ENCODE data around the gene CD79B. TPM values are rescaled to one million over a fixed set of nuclear protein-coding genes. Genes with fewer than 3 reads are reported as not detected.
"Not testable (repeated sequence)": the region's sequence is repeated elsewhere in the genome, so short reads cannot be mapped to it uniquely, and the experiment has no call there.

CD79B gene
- total RNA-seq, 1 experiment from 2014 or later = 0.59 TPM

- TF ChIP-seq REST (IDR thresholded peaks at IDR 0.05; ENCODE audit: low read depth) (no peak), YY1 (IDR thresholded peaks at IDR 0.05; ENCODE audit: extremely low read depth, insufficient replicate concordance, low read depth, low read length) (peak; percentile 26), EZH2phosphoT487 (IDR thresholded peaks at IDR 0.05; ENCODE audit: borderline replicate concordance) (no peak), SRF (IDR thresholded peaks at IDR 0.05; ENCODE audit: low read depth) (no peak), SIN3A (IDR thresholded peaks at IDR 0.05; ENCODE audit: low read depth) (no peak), ELF1 (IDR thresholded peaks at IDR 0.05; ENCODE audit: borderline replicate concordance, low read depth) (no peak), SP1 (IDR thresholded peaks at IDR 0.05; ENCODE audit: low read depth) (no peak), ZFX (IDR thresholded peaks at IDR 0.05) (no peak)
- TF ChIP-seq, protein P1, sequence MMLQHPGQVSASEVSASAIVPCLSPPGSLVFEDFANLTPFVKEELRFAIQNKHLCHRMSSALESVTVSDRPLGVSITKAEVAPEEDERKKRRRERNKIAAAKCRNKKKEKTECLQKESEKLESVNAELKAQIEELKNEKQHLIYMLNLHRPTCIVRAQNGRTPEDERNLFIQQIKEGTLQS (IDR thresholded peaks at IDR 0.05) = no peak
- TF ChIP-seq, protein P2, sequence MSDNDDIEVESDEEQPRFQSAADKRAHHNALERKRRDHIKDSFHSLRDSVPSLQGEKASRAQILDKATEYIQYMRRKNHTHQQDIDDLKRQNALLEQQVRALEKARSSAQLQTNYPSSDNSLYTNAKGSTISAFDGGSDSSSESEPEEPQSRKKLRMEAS (IDR thresholded peaks at IDR 0.05) = no peak
Observed at GRCh38 chr17:63919311-63919723, 12.8 kb downstream of the CD79B start (continued).

- not testable (repeated sequence) for H3K9me2 ChIP-seq (ENCODE audit: insufficient read depth); H4K20me1 ChIP-seq (ENCODE audit: insufficient read depth); H3K4me1 ChIP-seq (ENCODE audit: control insufficient read depth in 1 of 2, insufficient read depth in 2 of 2, low read length in 2 of 2); H2AFZ ChIP-seq (ENCODE audit: low read depth, low read length, poor library complexity, severe bottlenecking); H3K4me3 ChIP-seq (replicated peaks in 1 of 2; ENCODE audit: low read depth in 1 of 2, low read length in 2 of 2); ATAC-seq; H3K9me3 ChIP-seq (ENCODE audit: control insufficient read depth in 1 of 2, insufficient read depth in 1 of 2, low read depth in 1 of 2, low read length in 2 of 2); H3K27ac ChIP-seq (ENCODE audit: low read depth, low read length); H3K27me3 ChIP-seq (ENCODE audit: insufficient read depth, low read length); H3K36me3 ChIP-seq (ENCODE audit: control insufficient read depth in 1 of 2, insufficient read depth in 2 of 2, low read length in 2 of 2); DNase-seq (ENCODE audit: low read depth, low spot score); H3K79me2 ChIP-seq (ENCODE audit: insufficient read depth, low read length); BruUV-seq (replicated peaks); H3K9ac ChIP-seq (ENCODE audit: low read length); H3K4me2 ChIP-seq (ENCODE audit: low read length)
- ChIA-PET RAD21 (ENCODE audit: low non-redundant PET in 1 of 2, low total read pairs in 2 of 2, uncharacterized antibody in 2 of 2, unreplicated experiment in 2 of 2) (interaction anchor here (0.6 to 2.4 kb wide), 13 partner anchors 27 to 215 kb away, joined by 3 to 20 read pairs (median 7); no protein-coding TSS in a partner anchor), POLR2A (interaction anchor here (0.9 to 2.3 kb wide), 4 partner anchors 28 to 226 kb away, joined by 3 to 13 read pairs (median 4); no protein-coding TSS in a partner anchor), CTCF (interaction anchor here (0.7 to 3.9 kb wide), 26 partner anchors 8 to 501 kb away, joined by 3 to 90 read pairs (median 4); partner anchors contain the start of genes CSHL1 and ICAM2)
- intact Hi-C loops (cut with micrococcal nuclease) = loop anchor here (1.0 to 2.0 kb wide), 6 partner anchors 27 to 214 kb away; no protein-coding TSS in a partner anchor
Observed at GRCh38 chr17:63918789-63919305, 13.3 kb downstream of the CD79B start, which contains the start of gene GH1. GH1 (minus strand) TSS chr17:63918839; CDS start chr17:63918776, 63 bp downstream.

Data from HCT116 (cell line).